HCT116 (cell line): Measurements from ENCODE around the gene CHST1. TPM values are rescaled to one million over a fixed set of nuclear protein-coding genes. Genes with fewer than 3 reads are reported as not detected.

Experiments used
- ATAC-seq: fragments of 200-7000 bp; cut with Tn5 transposase; 2 replicates; pipeline ENCODE4 v1.9.1; 2020; ENCODE audit warnings: mild to moderate bottlenecking, moderate library complexity
- BruUV-seq: library from RNA; stranded (reverse); fragments of 400-500 nt; replicated peaks from 2 replicates; lab custom pipeline; 2021; lab: Mats Ljungman, UMichigan
- CTCF ChIA-PET: fragments of 300-600 bp; sonication (Branson Sonifier 250); formaldehyde crosslinking; loops from one replicate; lab custom pipeline; 2021; ENCODE audit warnings: antibody characterized with exemption; lab: Charles Lee
- POLR2A ChIA-PET: fragments of 300-600, 350-600 bp; sonication (Branson Sonifier 250); formaldehyde crosslinking; loops from one replicate; lab custom pipeline; 2021; ENCODE audit warnings: antibody characterized with exemption; lab: Charles Lee
- RAD21 ChIA-PET, 2 experiments: fragments of 300-600 bp; sonication (Branson Sonifier 250); formaldehyde crosslinking; loops; one replicate each; lab custom pipeline; 2023; ENCODE audit warnings: low total read pairs in 2 of 2; ENCODE audit not compliant: uncharacterized antibody in 2 of 2, unreplicated experiment in 2 of 2, low non-redundant PET in 1 of 2; lab: Charles Lee
- DNase-seq: peaks from one replicate; pipeline ENCODE4 v3.0.0-alpha.2; 2010; ENCODE audit warnings: low read depth, low spot score
- H2AFZ ChIP-seq: fragments of 200-600 bp; shearing (Covaris generic), sonication (generic); 2 replicates; pipeline ENCODE4 v1.6.1; 2017; ENCODE audit warnings: low read depth, mixed run types, mixed read lengths, antibody characterized with exemption, low read length; ENCODE audit not compliant: poor library complexity, severe bottlenecking
- H3K27ac ChIP-seq: 2 replicates; pipeline ENCODE4 v1.5.1; 2012; ENCODE audit warnings: low read depth, low read length
- H3K27me3 ChIP-seq: fragments of 200-600 bp; sonication (generic); 2 replicates; pipeline ENCODE4 v1.6.1; 2016; ENCODE audit warnings: mixed run types, low read length, mixed read lengths; ENCODE audit not compliant: insufficient read depth
- H3K36me3 ChIP-seq, 2 experiments: fragments of 200-500 bp in 1 of 2; fragments of 200-600 bp in 1 of 2; sonication (Bioruptor generic) in 1 of 2; sonication (generic) in 1 of 2; 2 replicates each; pipeline versions ENCODE4 v1.5.1 to v1.6.1; 2014 to 2016; ENCODE audit warnings: low read length in 2 of 2, inconsistent platforms in 1 of 2, mixed read lengths in 1 of 2, mixed run types in 1 of 2; ENCODE audit not compliant: insufficient read depth in 2 of 2, control insufficient read depth in 1 of 2
- H3K4me1 ChIP-seq, 2 experiments: fragments of 200-600 bp in 1 of 2; sonication (generic) in 1 of 2; 2 replicates each; pipeline versions ENCODE4 v1.5.1 to v1.6.1; 2012 to 2017; ENCODE audit warnings: low read length in 2 of 2, inconsistent platforms in 1 of 2, mild to moderate bottlenecking in 1 of 2, mixed read lengths in 1 of 2, mixed run types in 1 of 2, moderate library complexity in 1 of 2; ENCODE audit not compliant: insufficient read depth in 2 of 2, control insufficient read depth in 1 of 2
- H3K4me2 ChIP-seq: fragments of 200-600 bp; sonication (generic); 2 replicates; pipeline ENCODE4 v1.6.1; 2017; ENCODE audit warnings: mixed run types, low read length, mixed read lengths
- H3K4me3 ChIP-seq, 2 experiments: fragments of 200-600 bp in 1 of 2; sonication (generic) in 1 of 2; replicated peaks in 1 of 2; 2 replicates each; pipeline ENCODE4 v1.5.1; 2011 to 2016; ENCODE audit warnings: low read length in 2 of 2, control low read depth in 1 of 2, low read depth in 1 of 2, mild to moderate bottlenecking in 1 of 2, mixed read lengths in 1 of 2, mixed run types in 1 of 2
- H3K79me2 ChIP-seq: fragments of 200-600 bp; sonication (generic); 2 replicates; pipeline ENCODE4 v1.6.1; 2017; ENCODE audit warnings: mild to moderate bottlenecking, mixed run types, low read length, moderate library complexity, mixed read lengths; ENCODE audit not compliant: insufficient read depth
- H3K9ac ChIP-seq: fragments of 200-600 bp; sonication (generic); 2 replicates; pipeline ENCODE4 v1.6.1; 2016; ENCODE audit warnings: low read length, mixed read lengths
- H3K9me2 ChIP-seq: fragments of 200-600 bp; sonication (generic), shearing (Covaris generic); 2 replicates; pipeline ENCODE4 v1.6.1; 2017; ENCODE audit warnings: mixed run types, mild to moderate bottlenecking, moderate library complexity; ENCODE audit not compliant: insufficient read depth
- H3K9me3 ChIP-seq, 2 experiments: fragments of 200-500 bp in 1 of 2; fragments of 200-600 bp in 1 of 2; sonication (Bioruptor generic) in 1 of 2; sonication (generic) in 1 of 2; 2 replicates each; pipeline ENCODE4 v1.6.1; 2014 to 2017; ENCODE audit warnings: low read length in 2 of 2, mixed read lengths in 2 of 2, inconsistent platforms in 1 of 2, low read depth in 1 of 2, mild to moderate bottlenecking in 1 of 2, mixed run types in 1 of 2, moderate library complexity in 1 of 2; ENCODE audit not compliant: control insufficient read depth in 1 of 2, insufficient read depth in 1 of 2
- H4K20me1 ChIP-seq: fragments of 200-600 bp; sonication (generic), shearing (Covaris generic); 2 replicates; pipeline ENCODE4 v1.6.1; 2017; ENCODE audit warnings: mixed run types, mild to moderate bottlenecking, moderate library complexity; ENCODE audit not compliant: insufficient read depth
- ATF3 ChIP-seq: IDR thresholded peaks from 2 replicates; pipeline ENCODE4 v1.6.1; 2012
- EGR1 ChIP-seq: IDR thresholded peaks from 2 replicates; pipeline ENCODE4 v1.6.1; 2012; ENCODE audit warnings: low read depth
- POLR2A ChIP-seq: IDR thresholded peaks from 2 replicates; pipeline ENCODE4 v1.7.0; 2011; ENCODE audit warnings: borderline replicate concordance; ENCODE audit not compliant: insufficient read depth, insufficient read length; ENCODE audit errors: extremely low read depth
- REST ChIP-seq: IDR thresholded peaks from 2 replicates; pipeline ENCODE4 v1.6.1; 2012; ENCODE audit warnings: low read depth
- SIN3A ChIP-seq: IDR thresholded peaks from 2 replicates; pipeline ENCODE4 v1.6.1; 2012; ENCODE audit warnings: low read depth
- intact Hi-C: fragments of 100-400 bp; cut with micrococcal nuclease; formaldehyde crosslinking; loops from 2 replicates; pipeline ENCODE4 v1.10.0; 2022
- total RNA-seq: library from RNA; stranded (reverse); gene quantifications from one replicate; pipeline ENCODE4 v1.2.1, GENCODE V29; 2021; ENCODE audit not compliant: unreplicated experiment
- TF ChIP-seq, protein P1 (sequence below), 3 experiments: fragments of 200-600 bp in 1 of 3; sonication (generic) in 1 of 3; IDR thresholded peaks in 2 of 3; conservative IDR thresholded peaks in 1 of 3; 2 replicates each; pipeline ENCODE4 v1.5.1; 2012 to 2017; ENCODE audit warnings: low read depth in 2 of 3, low read length in 2 of 3, antibody characterized with exemption in 1 of 3, borderline replicate concordance in 1 of 3, control low read depth in 1 of 3, mild to moderate bottlenecking in 1 of 3, mixed read lengths in 1 of 3, mixed run types in 1 of 3, moderate library complexity in 1 of 3; ENCODE audit not compliant: insufficient read depth in 1 of 3

Gene CHST1
- total RNA-seq, 1 experiment from 2014 or later, result 0.69 TPM

GRCh38 chr11:45606514-45607281 lies 58.7 kb downstream of the CHST1 start:
- POLR2A ChIA-PET, result no interaction called here
- TF ChIP-seq EGR1 (no peak), POLR2A (no peak), SIN3A (no peak), ATF3 (no peak), REST (no peak)
- TF ChIP-seq, protein P1, sequence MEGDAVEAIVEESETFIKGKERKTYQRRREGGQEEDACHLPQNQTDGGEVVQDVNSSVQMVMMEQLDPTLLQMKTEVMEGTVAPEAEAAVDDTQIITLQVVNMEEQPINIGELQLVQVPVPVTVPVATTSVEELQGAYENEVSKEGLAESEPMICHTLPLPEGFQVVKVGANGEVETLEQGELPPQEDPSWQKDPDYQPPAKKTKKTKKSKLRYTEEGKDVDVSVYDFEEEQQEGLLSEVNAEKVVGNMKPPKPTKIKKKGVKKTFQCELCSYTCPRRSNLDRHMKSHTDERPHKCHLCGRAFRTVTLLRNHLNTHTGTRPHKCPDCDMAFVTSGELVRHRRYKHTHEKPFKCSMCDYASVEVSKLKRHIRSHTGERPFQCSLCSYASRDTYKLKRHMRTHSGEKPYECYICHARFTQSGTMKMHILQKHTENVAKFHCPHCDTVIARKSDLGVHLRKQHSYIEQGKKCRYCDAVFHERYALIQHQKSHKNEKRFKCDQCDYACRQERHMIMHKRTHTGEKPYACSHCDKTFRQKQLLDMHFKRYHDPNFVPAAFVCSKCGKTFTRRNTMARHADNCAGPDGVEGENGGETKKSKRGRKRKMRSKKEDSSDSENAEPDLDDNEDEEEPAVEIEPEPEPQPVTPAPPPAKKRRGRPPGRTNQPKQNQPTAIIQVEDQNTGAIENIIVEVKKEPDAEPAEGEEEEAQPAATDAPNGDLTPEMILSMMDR (IDR thresholded peaks at IDR 0.05 in 2 of 3, conservative IDR thresholded peaks at IDR 0.05 in 1 of 3; ENCODE audit: borderline replicate concordance in 1 of 3, insufficient read depth in 1 of 3, low read depth in 2 of 3, low read length in 2 of 3), result no peak
- no peaks in the 10 kb centered on the region; a peak in 1 of 4 replicates for H3K9me3 ChIP-seq
- BruUV-seq, result no TSS peak
- ATAC-seq (no peak), DNase-seq (no peak)
- H2AFZ ChIP-seq, result no peak overlapping the region
- peaks cover 41% of the 10 kb centered on the region for H3K27me3 ChIP-seq
- no peaks in the 10 kb centered on the region for H4K20me1 ChIP-seq
- no peaks in the 10 kb centered on the region for H3K36me3 ChIP-seq
- no peak overlapping the region for H3K27ac ChIP-seq
- H3K9ac ChIP-seq, result no peak overlapping the region
- RAD21 ChIA-PET, result no interaction called here
- CTCF ChIA-PET, result no interaction called here
- H3K9me2 ChIP-seq, result no peaks in the 10 kb centered on the region
- no peaks in the 10 kb centered on the region for H3K79me2 ChIP-seq
- H3K4me3 ChIP-seq, result no peak overlapping the region
- no peak overlapping the region for H3K4me2 ChIP-seq
- no peaks in the 10 kb centered on the region for H3K4me1 ChIP-seq
- intact Hi-C loops, result no loop called here
